ENCODE results near the gene ANKRD16.

DNA sequence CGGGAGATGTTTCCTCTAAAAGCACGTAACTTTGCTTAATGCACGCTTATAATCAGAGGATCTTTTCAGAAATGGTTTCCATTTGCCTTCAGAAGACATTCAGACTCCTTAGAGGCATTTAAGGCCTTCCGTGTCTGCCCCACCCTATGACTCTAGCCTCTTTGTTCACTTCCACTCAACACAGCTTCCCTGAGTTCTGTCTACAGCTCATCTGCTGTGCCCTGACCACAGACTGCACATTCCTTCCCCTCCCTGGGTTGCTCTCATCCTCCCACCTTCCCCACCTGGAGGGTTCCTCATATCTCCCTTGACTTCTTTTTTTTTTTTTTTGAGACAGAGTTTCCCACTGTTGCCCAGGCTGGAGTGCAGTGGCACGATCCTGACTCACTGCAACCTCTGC, 17.0 kb upstream of the ANKRD16 start:
- TF ChIP-seq, protein P1, sequence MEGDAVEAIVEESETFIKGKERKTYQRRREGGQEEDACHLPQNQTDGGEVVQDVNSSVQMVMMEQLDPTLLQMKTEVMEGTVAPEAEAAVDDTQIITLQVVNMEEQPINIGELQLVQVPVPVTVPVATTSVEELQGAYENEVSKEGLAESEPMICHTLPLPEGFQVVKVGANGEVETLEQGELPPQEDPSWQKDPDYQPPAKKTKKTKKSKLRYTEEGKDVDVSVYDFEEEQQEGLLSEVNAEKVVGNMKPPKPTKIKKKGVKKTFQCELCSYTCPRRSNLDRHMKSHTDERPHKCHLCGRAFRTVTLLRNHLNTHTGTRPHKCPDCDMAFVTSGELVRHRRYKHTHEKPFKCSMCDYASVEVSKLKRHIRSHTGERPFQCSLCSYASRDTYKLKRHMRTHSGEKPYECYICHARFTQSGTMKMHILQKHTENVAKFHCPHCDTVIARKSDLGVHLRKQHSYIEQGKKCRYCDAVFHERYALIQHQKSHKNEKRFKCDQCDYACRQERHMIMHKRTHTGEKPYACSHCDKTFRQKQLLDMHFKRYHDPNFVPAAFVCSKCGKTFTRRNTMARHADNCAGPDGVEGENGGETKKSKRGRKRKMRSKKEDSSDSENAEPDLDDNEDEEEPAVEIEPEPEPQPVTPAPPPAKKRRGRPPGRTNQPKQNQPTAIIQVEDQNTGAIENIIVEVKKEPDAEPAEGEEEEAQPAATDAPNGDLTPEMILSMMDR (IDR thresholded peaks at IDR 0.05): no peak
- no peak for TF ChIP-seq EZH2 (IDR thresholded peaks at IDR 0.05; ENCODE audit: borderline replicate concordance, insufficient read depth, low read depth, low read length, poor library complexity, severe bottlenecking)

All from B cell (primary cell).